Liver (tissue), 3 donors: ENCODE results near the gene GRIFIN.

Experiments used
- CTCF ChIP-seq: fragments of 150-350 bp; IDR thresholded peaks from 2 replicates; pipeline ENCODE4 v1.5.1; 2017; ENCODE audit warnings: improper control_type of control experiment, low read depth, low read length; ENCODE audit not compliant: missing input control
- EGR1 ChIP-seq, 2 donors: IDR thresholded peaks; 2 replicates each; pipeline ENCODE4 v1.6.1; 2016 to 2018; ENCODE audit warnings: antibody characterized with exemption in 2 of 2, low read depth in 2 of 2
- HNF4G ChIP-seq: IDR thresholded peaks from 2 replicates; pipeline ENCODE4 v1.6.1; 2016; ENCODE audit warnings: antibody characterized with exemption
- REST ChIP-seq: IDR thresholded peaks from 2 replicates; pipeline ENCODE4 v1.6.1; 2016; ENCODE audit warnings: antibody characterized with exemption, mild to moderate bottlenecking
- donor health status: healthy.
- donor health status: healthy.

DNA sequence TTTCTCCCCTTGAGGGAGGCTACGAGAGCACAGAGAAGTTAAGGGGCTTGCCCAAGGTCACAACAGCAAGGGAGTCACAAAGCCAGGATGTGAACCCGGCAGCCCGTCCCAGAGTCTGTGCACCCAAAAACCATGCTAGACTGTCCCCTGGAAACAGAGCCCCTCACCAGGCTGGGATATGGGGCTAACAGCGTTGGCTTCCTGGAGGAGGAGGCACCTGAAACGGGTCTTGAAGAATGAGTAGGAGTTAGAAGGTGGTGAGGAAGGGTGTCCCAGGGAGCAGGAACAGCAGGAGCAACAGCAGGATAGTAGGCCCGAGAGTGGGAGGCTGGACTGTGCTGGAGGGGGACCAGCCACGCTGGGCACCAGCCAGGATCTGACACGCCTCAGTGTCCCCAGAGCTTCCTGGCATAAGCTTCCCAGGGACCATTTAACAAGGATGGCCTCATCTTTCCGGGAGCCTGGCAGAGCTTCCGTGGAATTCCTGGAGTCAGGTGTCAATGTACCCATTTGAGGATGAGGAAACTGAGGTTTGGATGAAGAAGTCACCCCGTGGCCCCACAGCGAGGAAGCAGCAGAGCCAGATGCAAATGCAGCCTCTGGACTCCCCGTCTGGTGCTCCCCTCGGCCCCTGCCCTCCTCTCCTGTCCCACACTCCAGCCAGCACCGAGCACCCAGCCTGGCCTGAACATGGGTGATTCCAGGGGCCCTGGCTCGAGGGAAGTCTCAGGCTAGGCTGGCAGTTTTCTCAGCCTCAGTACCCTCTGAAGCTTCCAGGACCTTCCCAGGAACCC is 3.3 kb upstream of the GRIFIN start:
- no peak for TF ChIP-seq HNF4G
- no peak for TF ChIP-seq CTCF
- no peak for TF ChIP-seq REST
- no peak for TF ChIP-seq EGR1 (IDR thresholded peaks at IDR 0.05; ENCODE audit: low read depth in 2 of 2)
